Endothelial cell of umbilical vein (primary cell): ENCODE results near the gene ZNF511. TPM values are rescaled to one million over a fixed set of nuclear protein-coding genes. Genes with fewer than 3 reads are reported as not detected.
"Not testable (repeated sequence)": the region's sequence is repeated elsewhere in the genome, so short reads cannot be mapped to it uniquely, and the experiment has no call there.

Experiments used
- BruUV-seq: library from RNA; stranded (reverse); fragments of 400-500 nt; replicated peaks from 2 replicates; lab custom pipeline; 2021; lab: Mats Ljungman, UMichigan
- CTCF ChIA-PET: fragments of 300-600, 350-600 bp; sonication (Branson Sonifier 250); formaldehyde crosslinking; loops from one replicate; lab custom pipeline; 2021; ENCODE audit warnings: antibody characterized with exemption, inconsistent platforms; lab: Charles Lee
- POLR2A ChIA-PET: fragments of 300-600, 350-600 bp; sonication (Branson Sonifier 250); formaldehyde crosslinking; loops from one replicate; lab custom pipeline; 2021; ENCODE audit warnings: antibody characterized with exemption, inconsistent platforms; lab: Charles Lee
- DNase-seq: peaks from one replicate; pipeline ENCODE4 v3.0.0-alpha.2; 2011; ENCODE audit warnings: low read depth, low spot score
- FAIRE-seq: peaks from 2 replicates; lab custom pipeline; 2011; peaks lifted over from hg19 to GRCh38; lab: Jason Lieb, UNC
- H2AFZ ChIP-seq: 2 replicates; pipeline ENCODE4 v1.6.0; 2012; ENCODE audit warnings: low read depth, low read length, control low read depth, inconsistent platforms
- H3K27ac ChIP-seq: 2 replicates; pipeline ENCODE4 v1.5.1; 2011; ENCODE audit warnings: low read depth, mild to moderate bottlenecking, control low read depth, low read length, moderate library complexity; ENCODE audit not compliant: insufficient read depth
- H3K27me3 ChIP-seq, 2 experiments: 2 replicates each; pipeline versions ENCODE4 v1.6.0 to v1.6.1; 2011; ENCODE audit warnings: low read length in 2 of 2, mixed read lengths in 1 of 2; ENCODE audit not compliant: control insufficient read depth in 2 of 2, insufficient read depth in 2 of 2
- H3K36me3 ChIP-seq, 2 experiments: 2 replicates in 1 of 2; 3 replicates in 1 of 2; pipeline ENCODE4 v1.5.1; 2011; ENCODE audit warnings: low read length in 2 of 2, mild to moderate bottlenecking in 1 of 2, moderate library complexity in 1 of 2; ENCODE audit not compliant: control insufficient read depth in 2 of 2, insufficient read depth in 2 of 2; ENCODE audit errors: extremely low read depth in 1 of 2
- H3K4me1 ChIP-seq: 3 replicates; pipeline ENCODE4 v1.5.1; 2011; ENCODE audit warnings: mild to moderate bottlenecking, low read length; ENCODE audit not compliant: control insufficient read depth, insufficient read depth; ENCODE audit errors: extremely low read depth
- H3K4me2 ChIP-seq: 2 replicates; pipeline ENCODE4 v1.6.1; 2011; ENCODE audit warnings: low read length, control low read depth, mixed read lengths; ENCODE audit not compliant: insufficient read depth
- H3K4me3 ChIP-seq, 3 experiments: fragments of 200-600 bp in 1 of 3; sonication (generic), shearing (Covaris generic) in 1 of 3; replicated peaks in 1 of 3; 2 replicates each; pipeline ENCODE4 v1.5.1; 2011 to 2016; ENCODE audit warnings: control low read depth in 3 of 3, low read length in 3 of 3, mild to moderate bottlenecking in 2 of 3, inconsistent platforms in 1 of 3, low read depth in 1 of 3, moderate library complexity in 1 of 3; ENCODE audit not compliant: insufficient read depth in 1 of 3
- H3K79me2 ChIP-seq: 2 replicates; pipeline ENCODE4 v1.6.0; 2012; ENCODE audit warnings: low read length, inconsistent platforms; ENCODE audit not compliant: control insufficient read depth, insufficient read depth
- H3K9ac ChIP-seq: replicated peaks from 2 replicates; pipeline ENCODE3; 2011; ENCODE audit warnings: low read length, control low read depth; ENCODE audit not compliant: insufficient read depth; ENCODE audit errors: extremely low read depth
- H3K9me1 ChIP-seq: replicated peaks from 3 replicates; pipeline ENCODE4 v1.6.0; 2011; ENCODE audit warnings: mild to moderate bottlenecking, low read length; ENCODE audit not compliant: control insufficient read depth, insufficient read depth; ENCODE audit errors: extremely low read depth
- H3K9me3 ChIP-seq: replicated peaks from 2 replicates; pipeline ENCODE4 v1.5.1; 2012; ENCODE audit warnings: low read length, inconsistent platforms; ENCODE audit not compliant: control insufficient read depth, insufficient read depth
- H4K20me1 ChIP-seq: replicated peaks from 2 replicates; pipeline ENCODE3; 2011; ENCODE audit warnings: mild to moderate bottlenecking, low read length; ENCODE audit not compliant: control insufficient read depth, insufficient read depth; ENCODE audit errors: extremely low read depth
- EZH2 ChIP-seq: IDR thresholded peaks from 2 replicates; pipeline ENCODE4 v1.6.1; 2012; ENCODE audit warnings: borderline replicate concordance, low read depth, mild to moderate bottlenecking, moderate library complexity, low read length, inconsistent platforms; ENCODE audit not compliant: severe bottlenecking
- FOS ChIP-seq: IDR thresholded peaks from 2 replicates; pipeline ENCODE4 v1.6.1; 2011; ENCODE audit warnings: mild to moderate bottlenecking, low read length, moderate library complexity, borderline replicate concordance; ENCODE audit not compliant: insufficient read depth
- GATA2 ChIP-seq: IDR thresholded peaks from 2 replicates; pipeline ENCODE4 v1.7.0; 2011; ENCODE audit warnings: low read depth, mild to moderate bottlenecking, moderate library complexity, mixed read lengths, low read length; ENCODE audit not compliant: insufficient read length, insufficient read depth
- JUN ChIP-seq: IDR thresholded peaks from 2 replicates; pipeline ENCODE4 v1.6.1; 2011; ENCODE audit warnings: borderline replicate concordance, low read depth; ENCODE audit not compliant: insufficient read length, insufficient read depth
- MYC ChIP-seq: IDR thresholded peaks from one replicate; pipeline ENCODE4 v1.6.1; 2011; ENCODE audit warnings: mild to moderate bottlenecking, low read depth, low read length
- POLR2A ChIP-seq: IDR thresholded peaks from 2 replicates; pipeline ENCODE4 v1.6.1; 2012; ENCODE audit warnings: low read depth, mild to moderate bottlenecking, control low read depth, low read length
- dilution Hi-C: fragments of 300-500 bp; cut with MboI; formaldehyde crosslinking; loops from one replicate; pipeline ENCODE4 v1.15.0; 2019; ENCODE audit warnings: low sequenced_read_pairs; ENCODE audit not compliant: extremely low pct_ligation_motif_present
- intact Hi-C: fragments of 100-400 bp; cut with micrococcal nuclease; formaldehyde crosslinking; loops from one replicate; pipeline ENCODE4 v1.10.0; 2022
- polyA plus RNA-seq, 4 experiments: library from polyadenylated mRNA; depleted of rRNA in 3 of 4; stranded (reverse) in 3 of 4; unstranded in 1 of 4; fragments of >200 nt; gene quantifications; 2 replicates each; pipeline versions ENCODE4 v1.2.1 to v1.2.3, GENCODE V29; 2011 to 2012; ENCODE audit warnings: missing spikeins in 1 of 4
- total RNA-seq: library from RNA; stranded (reverse); gene quantifications from 2 replicates; pipeline ENCODE4 v1.2.3, GENCODE V29; 2021
- TF ChIP-seq, protein P1 (sequence below): IDR thresholded peaks from 2 replicates; pipeline ENCODE4 v1.6.1; 2011; ENCODE audit not compliant: insufficient read depth, insufficient read length
- TF ChIP-seq, protein P2 (sequence below), 2 donors: IDR thresholded peaks; 1 replicate in 1 of 2; 2 replicates in 1 of 2; pipeline ENCODE4 v1.5.1; 2011; ENCODE audit warnings: low read length in 2 of 2, mild to moderate bottlenecking in 2 of 2, moderate library complexity in 2 of 2, control low read depth in 1 of 2, inconsistent platforms in 1 of 2, low read depth in 1 of 2; ENCODE audit not compliant: insufficient read depth in 1 of 2; ENCODE audit errors: extremely low read depth in 1 of 2

Gene ZNF511
- total and polyA plus RNA-seq, 2 donors (not counting 3 experiments of a cell fraction or from before 2014, with no cell fraction given) = 25.6 to 37.9 TPM

GRCh38 chr10:133264461-133264860 is 44.3 kb upstream of the ZNF511 start:
- no peaks in the 10 kb centered on the region for H4K20me1 ChIP-seq
- H2AFZ ChIP-seq = no peak overlapping the region
- DNase-seq (no peak), FAIRE-seq (no peak)
- no TSS peak for BruUV-seq
- intact Hi-C loops (no loop called here), dilution Hi-C loops (no loop called here)
- no peaks in the 10 kb centered on the region for H3K9me3 ChIP-seq
- H3K4me1 ChIP-seq = peaks cover 5% of the 10 kb centered on the region
- no peak overlapping the region for H3K4me2 ChIP-seq
- no peak overlapping the region for H3K27ac ChIP-seq
- H3K27me3 ChIP-seq = peaks cover 0 to 4% of the 10 kb centered on the region in 2 experiments
- H3K79me2 ChIP-seq = no peaks in the 10 kb centered on the region
- H3K9ac ChIP-seq = no peak overlapping the region
- H3K36me3 ChIP-seq = no peaks in the 10 kb centered on the region
- H3K4me3 ChIP-seq = no peak overlapping the region
- POLR2A ChIA-PET = no interaction called here
- no peaks in the 10 kb centered on the region for H3K9me1 ChIP-seq
- CTCF ChIA-PET = interaction anchor here (1.1 to 1.8 kb wide), 3 partner anchors 11 to 43 kb away, joined by 3 to 6 read pairs (median 3); no protein-coding TSS in a partner anchor
- TF ChIP-seq GATA2 (no peak), FOS (no peak), JUN (no peak), EZH2 (no peak), MYC (no peak), POLR2A (no peak)
- TF ChIP-seq, protein P1, sequence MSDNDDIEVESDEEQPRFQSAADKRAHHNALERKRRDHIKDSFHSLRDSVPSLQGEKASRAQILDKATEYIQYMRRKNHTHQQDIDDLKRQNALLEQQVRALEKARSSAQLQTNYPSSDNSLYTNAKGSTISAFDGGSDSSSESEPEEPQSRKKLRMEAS = no peak
- TF ChIP-seq, protein P2, sequence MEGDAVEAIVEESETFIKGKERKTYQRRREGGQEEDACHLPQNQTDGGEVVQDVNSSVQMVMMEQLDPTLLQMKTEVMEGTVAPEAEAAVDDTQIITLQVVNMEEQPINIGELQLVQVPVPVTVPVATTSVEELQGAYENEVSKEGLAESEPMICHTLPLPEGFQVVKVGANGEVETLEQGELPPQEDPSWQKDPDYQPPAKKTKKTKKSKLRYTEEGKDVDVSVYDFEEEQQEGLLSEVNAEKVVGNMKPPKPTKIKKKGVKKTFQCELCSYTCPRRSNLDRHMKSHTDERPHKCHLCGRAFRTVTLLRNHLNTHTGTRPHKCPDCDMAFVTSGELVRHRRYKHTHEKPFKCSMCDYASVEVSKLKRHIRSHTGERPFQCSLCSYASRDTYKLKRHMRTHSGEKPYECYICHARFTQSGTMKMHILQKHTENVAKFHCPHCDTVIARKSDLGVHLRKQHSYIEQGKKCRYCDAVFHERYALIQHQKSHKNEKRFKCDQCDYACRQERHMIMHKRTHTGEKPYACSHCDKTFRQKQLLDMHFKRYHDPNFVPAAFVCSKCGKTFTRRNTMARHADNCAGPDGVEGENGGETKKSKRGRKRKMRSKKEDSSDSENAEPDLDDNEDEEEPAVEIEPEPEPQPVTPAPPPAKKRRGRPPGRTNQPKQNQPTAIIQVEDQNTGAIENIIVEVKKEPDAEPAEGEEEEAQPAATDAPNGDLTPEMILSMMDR (IDR thresholded peaks at IDR 0.05; ENCODE audit: extremely low read depth in 1 of 2, insufficient read depth in 1 of 2, low read depth in 1 of 2, low read length in 2 of 2) = no peak

- H2AFZ ChIP-seq, H3K36me3 ChIP-seq, H3K27me3 ChIP-seq, H3K4me3 ChIP-seq, H3K4me1 ChIP-seq, H3K4me2 ChIP-seq, H3K9me1 ChIP-seq, intact Hi-C loops, H3K79me2 ChIP-seq, BruUV-seq, FAIRE-seq, H3K9me3 ChIP-seq, H4K20me1 ChIP-seq, dilution Hi-C loops, CTCF ChIA-PET, POLR2A ChIA-PET, H3K27ac ChIP-seq, DNase-seq, H3K9ac ChIP-seq: not testable (repeated sequence)
Observed at GRCh38 chr10:133265052-133265451, 43.7 kb upstream of the ZNF511 start.
